GM18907 (cell line): ENCODE measurements around the gene SMTNL2.
"Not testable (repeated sequence)": the region's sequence is repeated elsewhere in the genome, so short reads cannot be mapped to it uniquely, and the experiment has no call there.

ENCODE experiments used
- ATAC-seq: cut with Tn5 transposase; IDR thresholded peaks from one replicate; pipeline ENCODE4 v1.9.1; 2021; ENCODE audit warnings: mild to moderate bottlenecking, moderate library complexity; ENCODE audit not compliant: unreplicated experiment

The SMTNL2 gene

GRCh38 chr17:4631431-4631830, 47.1 kb downstream of the SMTNL2 start:
- ATAC-seq = no peak

DNA sequence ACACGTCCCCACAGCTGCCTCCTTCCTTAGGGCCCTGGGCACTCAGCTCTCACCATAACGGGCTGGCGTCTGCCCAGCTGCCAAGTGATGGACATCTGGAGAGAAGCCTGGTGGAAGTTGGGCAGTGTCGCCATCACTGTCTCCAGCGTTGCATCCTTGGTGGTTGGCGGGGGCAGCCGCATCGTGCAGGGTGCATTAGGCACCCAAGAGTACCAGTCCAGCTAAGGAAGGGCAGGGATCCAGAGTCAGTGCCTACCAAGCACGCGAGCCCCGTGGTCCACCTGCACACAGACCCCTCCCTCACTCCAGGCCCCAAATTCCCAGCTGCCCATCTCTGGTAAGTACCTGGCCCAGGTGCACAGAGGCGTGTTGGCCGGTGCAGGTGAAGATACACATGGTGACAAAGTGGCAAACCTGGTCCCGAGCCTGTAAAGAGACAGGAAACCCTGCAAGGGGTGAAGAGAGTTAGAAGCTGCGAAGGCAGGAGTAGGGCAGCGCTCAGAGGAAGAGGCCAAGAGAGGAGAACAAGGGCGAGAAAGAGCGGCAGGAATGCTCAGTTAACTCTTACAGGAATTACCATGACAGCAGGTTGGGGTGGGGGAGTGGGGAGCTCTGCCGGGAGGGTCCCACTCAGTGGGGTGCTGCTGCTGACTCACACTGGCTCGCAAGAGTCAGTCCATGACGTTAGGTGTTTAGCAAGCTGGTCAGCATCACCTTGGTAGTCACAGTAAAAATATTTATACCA, 47.7 kb downstream of the SMTNL2 start:
- ATAC-seq = no peak

GRCh38 chr17:4632581-4632920, 48.2 kb downstream of the SMTNL2 start:
- no peak for ATAC-seq

GRCh38 chr17:4633643-4634042, 49.3 kb downstream of the SMTNL2 start:
- no peak for ATAC-seq

DNA sequence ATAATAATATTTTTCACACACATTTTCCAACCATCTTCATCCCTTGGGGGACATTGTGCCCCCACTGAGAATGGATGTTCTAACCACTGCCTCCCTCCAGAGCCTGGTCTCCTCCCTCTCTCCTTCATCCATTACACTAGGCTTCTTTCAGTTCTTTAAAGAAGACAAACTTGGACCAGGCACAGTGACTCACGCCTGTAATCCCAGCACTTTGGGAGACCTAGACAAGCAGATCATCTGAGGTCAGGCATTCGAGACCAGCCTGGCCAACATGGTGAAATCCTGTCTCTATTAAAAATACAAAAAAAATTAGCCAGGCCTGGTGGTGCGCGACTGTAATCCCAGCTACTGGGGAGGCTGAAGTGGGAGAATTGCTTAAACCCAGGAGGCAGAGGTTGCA, 50.6 kb downstream of the SMTNL2 start:
- ATAC-seq = no peak

GRCh38 chr17:4635823-4636375, 51.6 kb downstream of the SMTNL2 start:
- no peak for ATAC-seq

- no peak for ATAC-seq
Observed at GRCh38 chr17:4636474-4637100, 52.3 kb downstream of the SMTNL2 start.

GRCh38 chr17:4638766-4639165, 54.4 kb downstream of the SMTNL2 start:
- not testable (repeated sequence) for ATAC-seq

GRCh38 chr17:4639301-4640059, 55.2 kb downstream of the SMTNL2 start:
- ATAC-seq = not testable (repeated sequence)

GRCh38 chr17:4640569-4641188, 56.4 kb downstream of the SMTNL2 start:
- ATAC-seq = not testable (repeated sequence)

GRCh38 chr17:4641297-4642195, 57.2 kb downstream of the SMTNL2 start, which contains the start of gene ALOX15:
Gene ALOX15 (minus strand): TSS chr17:4641678. CDS start chr17:4641651, 27 bp downstream.
- ATAC-seq = no peak

DNA sequence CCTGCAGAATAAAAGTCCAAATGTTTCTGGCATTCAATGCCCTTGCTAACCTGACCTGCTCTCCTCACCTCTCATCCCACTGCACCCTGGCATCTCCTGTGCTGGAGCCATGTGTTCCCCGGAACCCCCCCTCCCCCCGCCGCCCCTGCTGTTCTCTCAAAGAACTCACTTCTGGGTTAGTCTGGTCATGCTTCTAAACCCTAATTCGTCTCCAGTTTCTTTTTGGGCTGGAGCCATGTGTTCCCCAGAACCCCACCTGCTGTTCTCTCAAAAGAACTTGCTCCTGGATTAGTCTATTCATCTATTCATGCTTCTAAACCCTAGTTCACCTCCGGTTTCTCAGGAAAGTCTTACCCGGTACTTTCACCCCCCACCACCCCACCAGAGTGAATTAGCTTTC, 58.0 kb downstream of the SMTNL2 start:
- ATAC-seq = no peak

- no peak for ATAC-seq
Observed at GRCh38 chr17:4643676-4644075, 59.3 kb downstream of the SMTNL2 start.

DNA sequence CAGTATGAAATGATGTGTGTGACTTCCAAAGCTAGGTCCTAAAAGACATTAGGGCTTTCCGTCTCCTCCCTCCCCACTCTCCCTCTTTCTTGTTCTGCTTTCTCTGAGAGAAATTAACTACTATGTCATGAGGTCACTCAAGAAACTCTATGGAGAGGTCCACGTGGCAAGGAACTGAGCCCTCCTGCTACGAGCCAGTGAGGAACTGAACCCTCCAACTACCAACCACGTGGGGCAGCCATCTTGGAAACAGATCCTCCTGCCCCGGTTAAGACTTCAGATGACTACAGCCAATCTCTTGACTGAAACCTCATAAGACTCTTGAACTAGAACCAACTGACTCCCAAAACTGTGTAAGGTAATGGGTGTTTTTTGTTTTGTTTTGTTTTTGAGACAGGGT, 61.3 kb downstream of the SMTNL2 start:
- no peak for ATAC-seq

DNA sequence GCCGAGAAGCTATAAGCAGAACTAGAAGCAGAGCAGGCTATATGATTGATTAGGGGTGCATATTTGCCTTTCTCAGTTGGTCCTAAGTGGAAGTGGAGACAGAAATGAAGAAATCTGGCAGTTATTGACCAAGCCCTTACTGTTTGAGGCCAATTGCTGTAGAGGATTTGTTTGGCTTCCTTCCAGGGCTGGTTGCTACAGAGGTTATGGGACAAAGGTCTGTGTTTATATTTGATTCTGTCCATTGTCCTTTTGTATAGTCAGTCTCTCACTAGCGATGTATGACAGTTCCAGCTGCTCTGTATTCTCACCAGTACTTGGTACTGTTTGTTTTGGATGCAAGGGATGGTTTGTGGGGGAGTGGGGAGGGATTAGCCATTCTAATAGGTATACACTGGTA, 64.4 kb downstream of the SMTNL2 start:
- no peak for ATAC-seq

GRCh38 chr17:4652997-4653396, 68.7 kb downstream of the SMTNL2 start:
- ATAC-seq = no peak

DNA sequence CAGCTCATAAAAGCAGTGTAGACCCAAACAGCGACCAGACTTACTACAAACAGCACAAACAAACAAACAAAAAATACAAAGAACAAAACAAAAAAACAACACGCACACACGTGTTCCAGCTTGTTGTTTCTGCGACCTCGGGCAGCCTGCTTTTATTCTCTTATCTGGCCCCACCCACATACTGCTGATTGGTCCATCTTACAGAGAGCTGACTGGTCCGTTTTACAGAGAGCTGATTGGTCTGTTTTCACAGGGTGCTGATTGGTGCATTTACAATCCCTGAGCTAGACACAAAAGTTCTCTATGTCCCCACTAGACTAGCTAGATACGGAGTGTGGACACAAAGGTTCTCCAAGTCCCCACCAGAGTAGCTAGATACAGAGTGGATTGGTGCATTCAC, 71.6 kb downstream of the SMTNL2 start:
- ATAC-seq = not testable (repeated sequence)

- ATAC-seq = no peak
Observed at GRCh38 chr17:4657678-4658077, 73.3 kb downstream of the SMTNL2 start.
